ENCODE results near the gene SLC66A1. TPM values are rescaled to one million over a fixed set of nuclear protein-coding genes. Genes with fewer than 3 reads are reported as not detected.

SLC66A1 gene
- total RNA-seq, 2 experiments from 2014 or later: 4.0 to 5.3 TPM

GRCh38 chr1:19317126-19317910 is 5.2 kb downstream of the SLC66A1 start:
- no peaks in the 10 kb centered on the region for H3K27me3 Mint-ChIP-seq (ENCODE audit: low read depth)
- DNase-seq (no peak), ATAC-seq (no peak)
- H3K36me3 Mint-ChIP-seq (ENCODE audit: low read depth): no peaks in the 10 kb centered on the region
- ChIA-PET CTCF (no interaction called here), POLR2A (no interaction called here)
- H3K4me1 Mint-ChIP-seq (ENCODE audit: low read depth): peaks cover 28% of the 10 kb centered on the region
- no peak overlapping the region for H3K4me3 Mint-ChIP-seq
- H3K27ac Mint-ChIP-seq: no peak overlapping the region
- H3K9me3 Mint-ChIP-seq (ENCODE audit: insufficient read depth): no peaks in the 10 kb centered on the region

DNA sequence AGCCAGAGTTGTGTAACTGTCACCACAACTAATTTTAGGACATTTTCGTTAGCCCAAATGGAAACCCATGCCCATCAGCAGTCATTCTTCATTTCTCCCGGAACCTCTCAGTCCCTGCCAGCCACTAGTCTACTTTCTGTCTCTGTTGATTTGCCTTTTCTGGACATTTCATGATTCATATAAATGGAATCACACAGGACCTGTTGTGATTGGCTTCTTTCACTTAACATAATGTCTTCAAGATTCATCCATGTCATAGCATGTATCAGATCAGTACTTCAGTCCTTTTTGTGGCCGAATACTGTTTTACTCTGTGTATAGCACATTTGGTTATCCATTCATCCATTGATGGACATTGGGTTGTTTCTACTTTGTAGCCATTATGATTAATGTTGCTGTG is 7.1 kb downstream of the SLC66A1 start:
- peaks cover 14% of the 10 kb centered on the region for H3K4me1 Mint-ChIP-seq (ENCODE audit: low read depth)
- H3K4me3 Mint-ChIP-seq: no peak overlapping the region
- H3K27ac Mint-ChIP-seq: no peak overlapping the region
- no peaks in the 10 kb centered on the region for H3K36me3 Mint-ChIP-seq (ENCODE audit: low read depth)
- ChIA-PET POLR2A (no interaction called here), CTCF (no interaction called here)
- DNase-seq (no peak), ATAC-seq (no peak)
- H3K27me3 Mint-ChIP-seq (ENCODE audit: low read depth): no peaks in the 10 kb centered on the region
- H3K9me3 Mint-ChIP-seq (ENCODE audit: insufficient read depth): no peaks in the 10 kb centered on the region

- Mint-ChIP-seq H3K4me1 (ENCODE audit: low read depth) (peaks cover 1% of the 10 kb centered on the region), H3K27me3 (ENCODE audit: low read depth) (no peaks in the 10 kb centered on the region), H3K36me3 (ENCODE audit: low read depth) (no peaks in the 10 kb centered on the region), H3K9me3 (ENCODE audit: insufficient read depth) (no peaks in the 10 kb centered on the region), H3K4me3 (no peak overlapping the region), H3K27ac (no peak overlapping the region)
- ChIA-PET CTCF (no interaction called here), POLR2A (no interaction called here)
- no peak for DNase-seq
- no peak for ATAC-seq
Observed at GRCh38 chr1:19321071-19321470, 8.9 kb downstream of the SLC66A1 start.

DNA sequence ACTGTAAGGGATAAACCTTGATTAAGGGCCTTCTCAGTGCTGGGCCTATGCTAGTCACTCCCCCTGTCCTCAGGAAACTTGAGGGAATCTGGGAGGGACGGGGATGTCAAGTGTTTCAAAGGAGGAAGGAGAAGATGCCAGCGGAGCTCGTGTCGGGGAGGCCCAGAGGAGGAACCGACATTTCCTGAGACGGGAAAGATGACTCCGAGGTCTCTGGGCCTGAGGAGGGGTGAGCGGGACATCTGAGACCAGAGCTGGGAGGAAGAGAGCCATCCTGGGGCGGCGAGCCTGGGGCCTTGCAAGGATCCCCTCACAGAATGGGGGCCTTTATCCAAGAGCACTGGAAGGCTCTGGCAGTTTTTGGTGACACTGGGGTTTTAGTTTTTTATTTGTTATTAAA is 10.4 kb downstream of the SLC66A1 start:
- H3K9me3 Mint-ChIP-seq (ENCODE audit: insufficient read depth): no peaks in the 10 kb centered on the region
- no peaks in the 10 kb centered on the region for H3K27me3 Mint-ChIP-seq (ENCODE audit: low read depth)
- no peaks in the 10 kb centered on the region for H3K4me1 Mint-ChIP-seq (ENCODE audit: low read depth)
- ATAC-seq (no peak), DNase-seq (no peak)
- H3K4me3 Mint-ChIP-seq: no peak overlapping the region
- ChIA-PET CTCF (no interaction called here), POLR2A (interaction anchor here (0.6 kb wide), 1 partner anchor 33 kb away, joined by 3 read pairs; no protein-coding TSS in a partner anchor)
- H3K36me3 Mint-ChIP-seq (ENCODE audit: low read depth): no peaks in the 10 kb centered on the region
- no peak overlapping the region for H3K27ac Mint-ChIP-seq

GRCh38 chr1:19323987-19324664 is 12.0 kb downstream of the SLC66A1 start:
- no peak for DNase-seq
- Mint-ChIP-seq H3K27ac (no peak overlapping the region), H3K4me1 (ENCODE audit: low read depth) (no peaks in the 10 kb centered on the region), H3K9me3 (ENCODE audit: insufficient read depth) (no peaks in the 10 kb centered on the region), H3K27me3 (ENCODE audit: low read depth) (no peaks in the 10 kb centered on the region), H3K36me3 (ENCODE audit: low read depth) (no peaks in the 10 kb centered on the region), H3K4me3 (no peak overlapping the region)
- POLR2A ChIA-PET: no interaction called here
- ATAC-seq: no peak
- CTCF ChIA-PET: no interaction called here

- no peak for DNase-seq
- Mint-ChIP-seq H3K27me3 (ENCODE audit: low read depth) (no peaks in the 10 kb centered on the region), H3K4me1 (ENCODE audit: low read depth) (no peaks in the 10 kb centered on the region), H3K36me3 (ENCODE audit: low read depth) (no peaks in the 10 kb centered on the region), H3K27ac (no peak overlapping the region), H3K4me3 (no peak overlapping the region), H3K9me3 (ENCODE audit: insufficient read depth) (no peaks in the 10 kb centered on the region)
- ChIA-PET POLR2A (no interaction called here), CTCF (no interaction called here)
- no peak for ATAC-seq
Observed at GRCh38 chr1:19324665-19324990, 12.5 kb downstream of the SLC66A1 start.

DNA sequence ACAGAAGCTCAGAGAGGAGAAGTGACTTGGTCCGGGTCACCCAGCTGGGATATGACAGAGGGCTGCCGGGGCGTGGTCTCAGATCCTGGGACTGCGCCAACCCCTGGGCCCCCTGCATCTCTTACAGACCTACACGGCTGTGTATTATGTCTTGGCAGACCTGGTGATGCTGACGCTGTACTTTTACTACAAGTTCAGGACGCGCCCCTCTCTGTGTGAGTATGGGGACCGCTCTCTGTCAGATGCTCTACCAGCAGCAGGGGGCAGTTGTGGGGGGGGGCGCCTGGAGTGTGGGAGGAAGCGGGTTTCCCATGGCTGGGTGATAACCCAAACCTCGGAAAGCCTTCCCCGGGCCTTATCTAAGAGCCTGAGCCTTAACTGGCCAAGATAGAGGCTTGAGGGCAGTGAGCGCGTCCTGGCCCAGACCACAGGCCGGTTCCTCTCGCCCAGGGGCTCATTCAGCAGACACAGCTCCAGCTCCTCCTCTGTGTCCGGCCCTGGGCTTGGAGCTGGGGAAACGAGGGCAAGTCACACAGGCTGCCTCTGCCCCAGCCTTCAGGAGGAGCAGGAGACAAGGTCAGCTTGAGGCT is 13.3 kb downstream of the SLC66A1 start:
- Mint-ChIP-seq H3K4me1 (ENCODE audit: low read depth) (no peaks in the 10 kb centered on the region), H3K27ac (no peak overlapping the region), H3K9me3 (ENCODE audit: insufficient read depth) (no peaks in the 10 kb centered on the region), H3K27me3 (ENCODE audit: low read depth) (no peaks in the 10 kb centered on the region), H3K4me3 (no peak overlapping the region), H3K36me3 (ENCODE audit: low read depth) (no peaks in the 10 kb centered on the region)
- DNase-seq (no peak), ATAC-seq (no peak)
- ChIA-PET CTCF (interaction anchor here (0.9 kb wide), 1 partner anchor 257 kb away, joined by 3 read pairs; no protein-coding TSS in a partner anchor), POLR2A (interaction anchor here (0.7 kb wide), 1 partner anchor 51 kb away, joined by 3 read pairs; no protein-coding TSS in a partner anchor)

DNA sequence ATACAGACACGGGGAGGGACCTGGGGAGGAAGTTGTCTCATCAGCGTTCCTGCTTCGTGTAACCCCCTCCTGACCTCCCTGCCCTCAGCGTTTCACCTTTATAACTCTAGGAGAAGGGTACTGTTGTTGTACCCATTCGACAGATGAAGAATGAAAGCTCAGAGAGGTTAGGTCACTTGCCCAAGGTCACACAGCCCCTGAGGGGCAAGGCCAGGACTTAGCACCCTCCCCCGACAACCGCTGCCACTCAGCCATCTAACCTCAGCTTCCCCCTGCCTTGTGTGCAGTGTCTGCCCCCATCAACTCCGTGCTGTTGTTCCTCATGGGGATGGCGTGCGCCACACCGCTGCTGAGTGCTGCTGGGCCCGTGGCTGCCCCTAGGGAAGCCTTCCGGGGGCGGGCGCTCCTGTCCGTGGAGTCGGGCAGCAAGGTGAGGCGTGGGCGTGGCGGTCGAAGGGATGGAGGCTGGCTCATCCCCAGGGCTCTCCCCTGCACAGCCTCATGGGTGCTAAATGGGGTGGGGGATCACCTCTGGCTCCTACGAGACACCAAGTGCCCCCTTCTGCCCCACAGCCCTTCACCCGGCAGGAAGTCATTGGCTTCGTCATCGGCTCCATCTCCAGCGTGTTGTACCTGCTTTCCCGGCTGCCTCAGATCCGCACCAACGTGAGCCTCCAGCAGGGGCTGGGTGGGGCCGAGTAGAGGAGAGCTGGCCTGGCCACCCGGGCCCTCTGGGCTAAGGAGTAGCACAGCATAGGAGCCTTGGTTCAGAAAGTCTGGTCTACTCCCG is 14.0 kb downstream of the SLC66A1 start:
- Mint-ChIP-seq H3K27me3 (ENCODE audit: low read depth) (no peaks in the 10 kb centered on the region), H3K27ac (no peak overlapping the region), H3K4me3 (no peak overlapping the region), H3K36me3 (ENCODE audit: low read depth) (no peaks in the 10 kb centered on the region), H3K4me1 (ENCODE audit: low read depth) (no peaks in the 10 kb centered on the region), H3K9me3 (ENCODE audit: insufficient read depth) (no peaks in the 10 kb centered on the region)
- CTCF ChIA-PET: interaction anchor here (0.9 kb wide), 1 partner anchor 257 kb away, joined by 3 read pairs; no protein-coding TSS in a partner anchor
- ATAC-seq (no peak), DNase-seq (no peak)
- POLR2A ChIA-PET: interaction anchor here (0.7 kb wide), 1 partner anchor 50 kb away, joined by 3 read pairs; no protein-coding TSS in a partner anchor

- H3K9me3 Mint-ChIP-seq (ENCODE audit: insufficient read depth): no peaks in the 10 kb centered on the region
- H3K36me3 Mint-ChIP-seq (ENCODE audit: low read depth): no peaks in the 10 kb centered on the region
- DNase-seq: no peak
- ChIA-PET POLR2A (no interaction called here), CTCF (no interaction called here)
- no peaks in the 10 kb centered on the region for H3K4me1 Mint-ChIP-seq (ENCODE audit: low read depth)
- no peak for ATAC-seq
- no peaks in the 10 kb centered on the region for H3K27me3 Mint-ChIP-seq (ENCODE audit: low read depth)
- no peak overlapping the region for H3K4me3 Mint-ChIP-seq
- H3K27ac Mint-ChIP-seq: no peak overlapping the region
Observed at GRCh38 chr1:19326748-19327065, 14.6 kb downstream of the SLC66A1 start.

- no peaks in the 10 kb centered on the region for H3K4me1 Mint-ChIP-seq (ENCODE audit: low read depth)
- H3K27ac Mint-ChIP-seq: no peak overlapping the region
- no peaks in the 10 kb centered on the region for H3K36me3 Mint-ChIP-seq (ENCODE audit: low read depth)
- ATAC-seq (no peak), DNase-seq (no peak)
- H3K27me3 Mint-ChIP-seq (ENCODE audit: low read depth): no peaks in the 10 kb centered on the region
- H3K4me3 Mint-ChIP-seq: no peak overlapping the region
- POLR2A ChIA-PET: no interaction called here
- CTCF ChIA-PET: no interaction called here
- H3K9me3 Mint-ChIP-seq (ENCODE audit: insufficient read depth): no peaks in the 10 kb centered on the region
Observed at GRCh38 chr1:19327301-19327700, 15.2 kb downstream of the SLC66A1 start.

- DNase-seq: no peak
- Mint-ChIP-seq H3K36me3 (ENCODE audit: low read depth) (no peaks in the 10 kb centered on the region), H3K9me3 (ENCODE audit: insufficient read depth) (no peaks in the 10 kb centered on the region), H3K27ac (no peak overlapping the region), H3K4me3 (no peak overlapping the region), H3K27me3 (ENCODE audit: low read depth) (no peaks in the 10 kb centered on the region), H3K4me1 (ENCODE audit: low read depth) (no peaks in the 10 kb centered on the region)
- no peak for ATAC-seq
- POLR2A ChIA-PET: no interaction called here
- CTCF ChIA-PET: no interaction called here
Observed at GRCh38 chr1:19327736-19328135, 15.6 kb downstream of the SLC66A1 start.

- H3K9me3 Mint-ChIP-seq (ENCODE audit: insufficient read depth): no peaks in the 10 kb centered on the region
- no peaks in the 10 kb centered on the region for H3K36me3 Mint-ChIP-seq (ENCODE audit: low read depth)
- CTCF ChIA-PET: no interaction called here
- H3K4me3 Mint-ChIP-seq: no peak overlapping the region
- POLR2A ChIA-PET: no interaction called here
- no peaks in the 10 kb centered on the region for H3K4me1 Mint-ChIP-seq (ENCODE audit: low read depth)
- ATAC-seq (no peak), DNase-seq (no peak)
- H3K27ac Mint-ChIP-seq: no peak overlapping the region
- H3K27me3 Mint-ChIP-seq (ENCODE audit: low read depth): no peaks in the 10 kb centered on the region
Observed at GRCh38 chr1:19328486-19328885, 16.4 kb downstream of the SLC66A1 start.

All from activated CD8-positive, alpha-beta T cell treated with anti-CD3 and anti-CD28 coated beads, Interleukin-2, amount 10 ng/mL, durations not matched to agents 7 days and 5 days (primary cell).